CD4-positive, alpha-beta T cell treated with Interleukin-15 for 1 hour (primary cell): Measurements from ENCODE around the gene PROZ.

Experiments
- DNase-seq: peaks from one replicate; pipeline ENCODE4 v3.0.0-alpha.2; 2020

Gene PROZ

DNA sequence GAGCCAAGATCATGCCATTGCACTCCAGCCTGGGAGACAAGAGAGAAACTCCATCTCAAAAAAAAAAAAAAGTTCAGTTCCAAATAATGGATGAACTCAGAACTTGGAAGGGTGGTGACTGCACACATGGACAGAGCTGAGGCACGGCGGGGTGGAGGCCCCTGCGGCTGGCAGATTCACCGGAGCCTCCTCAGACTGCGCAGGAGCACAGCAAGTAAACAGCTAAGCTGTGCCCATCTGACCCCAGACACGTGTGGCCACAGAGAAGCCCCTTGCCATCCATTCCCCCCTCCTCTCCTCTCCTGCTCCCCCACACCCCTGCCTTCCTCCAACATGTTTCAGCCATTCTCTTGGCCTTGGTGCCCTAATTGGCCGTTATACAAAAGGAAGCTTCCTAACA lies 15.6 kb upstream of the PROZ start:
- no peak for DNase-seq

GRCh38 chr13:113143466-113144254 lies 14.8 kb upstream of the PROZ start:
- DNase-seq: no peak

GRCh38 chr13:113144255-113144629 lies 14.2 kb upstream of the PROZ start:
- no peak for DNase-seq

GRCh38 chr13:113145496-113145895 lies 13.0 kb upstream of the PROZ start:
- no peak for DNase-seq

DNA sequence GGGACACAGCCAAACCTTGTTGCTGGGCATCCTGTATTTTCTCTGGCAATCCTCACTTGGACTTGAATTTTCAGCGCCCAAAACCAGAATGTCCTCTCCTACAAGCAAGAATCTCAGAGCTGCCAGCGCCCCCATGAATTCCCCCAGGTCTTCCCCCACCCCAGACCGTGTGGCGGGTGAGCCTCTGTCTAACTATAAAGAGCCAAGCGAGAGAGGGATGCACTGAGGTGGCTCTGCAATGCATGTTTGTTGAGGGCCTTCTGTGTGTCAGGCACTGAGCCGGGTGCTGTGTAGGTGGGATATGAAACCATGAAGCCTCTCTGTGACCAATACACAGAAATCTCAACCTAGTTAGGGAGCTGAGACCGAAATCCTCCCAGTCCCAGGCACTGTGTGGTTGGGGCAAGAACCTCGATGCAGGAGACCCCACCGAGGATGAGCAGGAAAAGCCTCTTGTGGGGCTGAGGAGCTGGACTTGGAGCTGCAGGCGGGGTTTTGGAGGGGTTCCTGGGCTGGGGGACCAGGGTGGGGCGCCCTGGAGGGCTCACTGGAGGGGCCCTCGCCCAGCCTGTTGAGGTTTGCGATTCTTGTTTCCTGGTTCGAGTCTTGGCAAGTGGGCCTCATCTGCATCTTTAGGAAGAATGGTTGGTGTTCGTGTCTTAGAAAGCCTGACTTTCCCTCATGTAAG lies 12.4 kb upstream of the PROZ start:
- no peak for DNase-seq

- DNase-seq: no peak
Measured at GRCh38 chr13:113146750-113147149, 11.7 kb upstream of the PROZ start.

- DNase-seq: no peak
Measured at GRCh38 chr13:113147206-113147605, 11.2 kb upstream of the PROZ start.

DNA sequence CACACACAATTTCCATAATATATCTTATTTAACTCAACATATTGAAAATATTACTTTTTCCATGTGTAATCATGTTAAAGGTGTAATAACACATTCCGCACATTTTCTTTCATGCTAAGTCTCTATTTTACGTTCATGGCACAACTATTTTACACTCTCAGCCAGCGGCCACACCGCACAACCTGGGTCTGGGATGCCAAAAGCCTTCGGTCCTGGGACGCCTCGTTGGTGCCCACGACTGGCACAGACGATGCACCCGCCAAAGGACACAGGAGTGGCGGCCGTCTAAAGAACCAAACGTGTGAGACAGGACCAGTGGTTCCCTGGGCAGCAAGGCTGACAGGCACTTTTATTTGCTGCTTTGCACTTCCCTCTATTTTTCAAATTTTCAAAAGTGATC lies 10.0 kb upstream of the PROZ start:
- no peak for DNase-seq

- no peak for DNase-seq
Measured at GRCh38 chr13:113148940-113149503, 9.4 kb upstream of the PROZ start.

DNA sequence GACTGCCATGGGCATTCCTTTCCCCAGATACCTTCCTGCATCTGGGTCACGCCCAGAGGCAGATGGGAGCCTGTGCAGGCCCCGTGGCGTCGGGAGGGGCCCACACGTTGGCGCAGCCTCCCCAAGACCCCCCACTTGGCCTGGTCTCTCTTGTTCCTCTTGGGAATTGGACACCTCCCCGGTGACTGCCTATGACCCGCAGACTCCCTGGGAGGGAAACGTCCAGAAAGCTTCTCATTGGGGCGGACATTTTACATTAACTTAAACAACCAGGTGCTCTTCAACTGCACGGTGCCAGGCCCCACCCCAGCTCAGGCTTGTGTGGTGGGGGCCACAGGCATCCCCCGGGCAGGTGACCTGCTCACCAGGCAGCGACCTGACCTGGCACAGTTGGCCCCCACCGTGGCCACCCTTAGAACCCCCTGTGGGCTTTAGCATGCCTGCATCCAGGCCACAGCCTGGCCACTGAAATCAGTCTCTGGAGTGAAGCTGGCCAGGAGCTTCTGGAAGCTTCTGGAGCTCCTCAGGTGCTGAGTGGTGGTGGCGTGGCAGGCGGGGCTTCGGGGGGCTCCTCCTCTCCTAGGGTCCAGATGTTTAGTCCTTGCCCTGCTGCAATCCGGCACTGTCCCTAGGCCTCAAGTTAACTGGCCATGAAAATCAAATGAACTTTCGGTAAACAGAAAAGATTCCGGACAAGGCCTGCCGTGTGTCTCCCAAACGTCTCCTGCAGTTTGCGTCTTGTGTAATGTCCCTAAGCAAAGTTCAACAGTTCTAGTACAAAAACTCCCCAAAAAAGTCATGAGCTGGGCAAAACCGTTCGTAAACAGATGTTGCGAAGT lies 8.5 kb upstream of the PROZ start:
- DNase-seq: no peak

DNA sequence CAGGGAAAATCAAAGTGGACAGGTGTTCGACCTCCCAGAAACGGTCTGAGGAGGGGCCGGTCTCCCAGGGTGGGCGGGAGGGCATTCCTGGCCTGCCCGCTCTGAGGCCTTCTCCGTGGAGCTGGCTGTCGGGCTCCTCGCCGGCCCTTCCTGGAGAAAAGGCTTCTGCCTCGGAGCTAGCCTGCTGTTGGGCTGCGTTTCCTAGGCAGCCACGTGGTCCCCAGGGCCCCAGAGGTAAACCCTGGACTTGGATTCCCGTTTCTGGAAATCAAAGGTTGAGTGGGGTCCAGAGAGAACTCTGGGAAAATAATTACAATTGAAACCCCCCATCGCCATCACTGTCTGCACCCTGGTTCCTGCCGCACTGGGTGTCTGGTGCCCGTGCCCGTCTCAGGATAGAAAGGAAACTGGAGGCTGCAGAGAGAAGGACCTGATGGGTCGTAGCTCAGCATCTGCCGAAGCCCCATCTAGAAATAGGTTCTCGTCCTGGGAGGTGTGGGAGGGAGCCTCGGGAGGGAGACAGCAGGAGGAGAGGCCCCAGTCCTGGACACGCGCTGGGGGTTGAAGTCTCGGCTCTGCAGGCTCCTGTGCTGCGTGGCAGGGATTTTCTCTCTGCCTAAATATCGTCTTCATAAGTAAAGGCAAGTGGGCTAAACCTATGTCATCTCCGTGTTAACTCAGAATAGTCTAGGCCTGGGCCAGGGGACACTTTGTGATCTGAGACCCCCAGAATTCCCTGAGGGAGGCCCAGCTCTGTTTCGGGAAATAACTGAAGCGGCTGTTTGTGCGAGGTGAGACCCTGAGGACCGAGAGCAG lies 7.7 kb upstream of the PROZ start:
- DNase-seq: no peak

DNA sequence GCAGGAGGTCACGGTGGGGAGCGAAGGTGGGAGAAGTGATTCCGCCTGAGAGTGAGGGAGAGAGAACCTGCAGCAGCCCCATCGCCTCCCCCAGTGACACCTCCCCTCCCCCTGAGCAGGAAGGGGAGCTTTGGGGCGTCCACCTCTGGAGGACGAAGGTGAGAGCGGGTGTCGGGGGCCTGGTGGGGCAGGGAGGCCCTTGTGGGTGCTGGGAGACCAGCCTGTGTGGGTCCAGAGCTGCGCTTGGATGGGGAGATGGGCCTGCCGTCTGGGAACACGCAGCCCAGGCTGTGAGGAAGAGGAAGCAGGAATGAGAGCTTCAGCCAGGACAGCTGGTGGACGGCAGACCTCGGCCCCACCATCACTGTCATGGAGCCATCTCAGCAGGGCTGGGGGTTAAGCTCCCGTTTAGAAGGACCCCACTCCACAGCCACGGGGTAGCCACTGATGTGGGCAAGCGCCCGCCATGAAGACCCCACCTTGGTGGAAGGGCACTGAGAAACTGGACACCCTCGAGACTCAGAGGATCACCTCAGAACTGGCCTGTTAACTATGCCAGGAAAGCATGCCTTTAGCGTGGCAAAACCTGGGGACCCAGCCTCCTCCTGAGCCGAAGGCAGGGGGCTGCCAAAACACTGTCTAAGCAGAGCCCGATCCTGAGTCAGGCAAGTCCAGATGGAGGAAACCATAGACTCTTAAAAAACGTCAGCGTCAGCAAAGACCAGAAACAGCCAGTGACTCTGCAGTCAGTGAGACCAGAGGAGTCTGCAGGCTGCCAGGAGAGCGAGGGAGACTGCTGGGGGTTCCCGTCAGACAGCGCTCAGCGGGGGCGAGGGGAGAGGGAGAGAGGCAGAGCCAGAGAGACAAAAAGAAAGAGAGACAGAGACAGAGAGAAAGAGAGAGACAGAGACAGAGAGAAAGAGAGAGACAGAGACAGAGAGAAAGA lies 6.4 kb upstream of the PROZ start:
- peak; percentile 26 for DNase-seq

DNA sequence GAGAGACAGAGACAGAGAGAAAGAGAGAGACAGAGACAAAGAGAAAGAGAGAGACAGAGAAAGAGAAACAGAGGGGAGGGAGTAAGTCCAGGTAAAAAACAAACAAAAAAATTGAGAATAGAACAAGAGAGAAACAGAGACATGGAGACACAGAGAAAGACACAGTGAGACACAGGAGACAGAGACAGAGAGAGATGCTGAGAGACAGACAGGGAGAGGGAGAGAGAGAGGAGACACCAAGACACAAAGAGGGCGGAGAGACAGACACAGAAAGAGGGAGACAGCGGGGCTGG lies 5.8 kb upstream of the PROZ start:
- no peak for DNase-seq

GRCh38 chr13:113152984-113153809 lies 5.3 kb upstream of the PROZ start:
- no peak for DNase-seq

DNA sequence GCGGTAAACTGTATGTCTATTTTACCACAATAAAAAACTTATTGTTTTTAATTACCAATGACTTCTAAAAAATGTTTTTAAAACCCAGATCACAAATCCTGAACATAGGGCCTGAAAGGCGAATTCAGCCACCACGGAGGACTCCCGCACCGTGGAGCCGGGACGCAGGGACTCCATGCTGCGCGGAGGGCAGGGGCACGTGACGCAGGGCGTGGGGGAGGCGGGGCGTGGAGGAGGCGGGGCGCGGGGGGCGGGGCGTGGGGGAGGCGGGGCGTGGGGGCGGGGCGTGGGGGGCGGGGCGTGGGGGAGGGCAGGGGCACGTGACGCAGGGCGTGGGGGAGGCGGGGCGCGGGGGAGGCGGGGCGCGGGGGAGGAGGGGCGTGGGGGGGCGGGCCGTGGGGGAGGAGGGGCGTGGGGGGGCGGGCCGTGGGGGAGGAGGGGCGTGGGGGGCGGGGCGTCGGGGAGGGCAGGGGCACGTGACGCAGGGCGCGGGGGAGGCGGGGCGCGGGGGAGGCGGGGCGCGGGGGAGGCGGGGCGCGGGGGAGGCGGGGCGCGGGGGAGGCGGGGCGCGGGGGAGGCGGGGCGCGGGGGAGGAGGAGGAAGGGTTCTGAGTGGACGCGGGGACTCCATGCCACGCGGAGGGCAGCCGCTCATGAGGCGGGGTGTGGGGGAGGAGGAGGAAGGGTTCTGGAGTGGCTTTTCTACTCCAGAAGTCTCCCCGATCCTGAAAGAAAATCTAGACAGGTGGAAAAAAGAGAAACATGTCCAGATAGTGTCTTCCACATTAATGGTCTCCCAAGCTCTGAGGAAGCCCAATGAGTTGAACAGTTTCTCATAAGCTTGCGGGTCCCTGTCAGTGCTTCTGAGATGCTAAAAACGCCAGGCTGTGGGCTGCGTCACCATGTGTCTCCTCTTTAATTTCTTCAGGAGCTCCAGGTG lies 4.4 kb upstream of the PROZ start:
- peak; percentile 67 for DNase-seq

GRCh38 chr13:113155201-113155600 lies 3.2 kb upstream of the PROZ start:
- no peak for DNase-seq

GRCh38 chr13:113155982-113156655 lies 2.3 kb upstream of the PROZ start:
- DNase-seq: no peak

DNA sequence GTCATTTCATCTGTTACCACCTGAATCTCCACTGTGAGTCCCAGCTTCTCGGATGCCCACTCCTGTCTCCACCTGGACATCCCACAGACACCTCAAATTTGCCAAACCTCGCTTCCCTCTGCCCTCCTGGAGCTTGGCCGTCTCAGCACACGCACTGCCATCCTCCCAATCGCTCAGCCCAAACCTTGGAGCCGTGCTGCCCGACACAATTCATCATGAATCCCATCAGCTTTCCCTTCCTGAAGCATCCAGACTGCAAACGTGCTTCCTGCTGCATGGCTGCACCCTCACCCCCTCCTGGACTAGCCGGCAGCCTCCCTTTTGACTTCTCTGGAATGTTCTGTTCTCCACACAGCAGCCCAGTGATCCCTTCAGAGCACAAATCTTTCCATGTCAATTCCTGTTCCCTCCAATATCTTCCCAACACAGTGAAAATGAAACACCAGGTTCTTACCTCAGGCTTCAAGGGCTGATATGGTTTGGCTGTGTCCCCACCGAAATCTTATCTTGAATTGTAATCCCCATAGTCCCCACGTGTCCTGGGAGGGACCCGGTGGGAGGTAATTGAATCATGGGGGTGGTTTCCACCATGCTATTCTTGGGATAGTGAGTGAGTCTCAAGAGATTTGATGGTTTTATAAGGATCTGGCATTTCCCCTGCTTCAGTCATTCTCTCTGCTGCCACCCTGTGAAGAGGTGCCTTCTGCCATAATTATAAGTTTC lies 1.1 kb upstream of the PROZ start:
- no peak for DNase-seq
